GM12878 (cell line): ENCODE measurements around the gene SLF2.

ENCODE experiments used
- ATF3 ChIP-seq: IDR thresholded peaks from 2 replicates; pipeline ENCODE4 v1.6.1; 2011; ENCODE audit warnings: low read depth, mild to moderate bottlenecking, low read length, moderate library complexity, borderline replicate concordance; ENCODE audit errors: extremely low read depth
- BACH1 ChIP-seq: fragments of 450-650 bp; IDR thresholded peaks from 2 replicates; pipeline ENCODE4 v1.6.1; 2017; ENCODE audit warnings: mild to moderate bottlenecking, borderline replicate concordance
- BRCA1 ChIP-seq: IDR thresholded peaks from 2 replicates; pipeline ENCODE4 v1.6.1; 2011; ENCODE audit warnings: low read depth, low read length, improper control_type of control experiment
- CHD1 ChIP-seq: IDR thresholded peaks from 2 replicates; pipeline ENCODE4 v1.6.1; 2012; ENCODE audit warnings: low read depth, low read length, improper control_type of control experiment
- CTCF ChIP-seq, 3 experiments: IDR thresholded peaks in 2 of 3; conservative IDR thresholded peaks in 1 of 3; 2 replicates each; pipeline ENCODE4 v1.5.1; 2011; ENCODE audit warnings: low read depth in 3 of 3, low read length in 3 of 3, mild to moderate bottlenecking in 3 of 3, control low read depth in 2 of 3, moderate library complexity in 2 of 3, inconsistent platforms in 1 of 3, mixed read lengths in 1 of 3; ENCODE audit not compliant: control insufficient read depth in 2 of 3, insufficient read depth in 1 of 3; ENCODE audit errors: extremely low read depth in 1 of 3
- CUX1 ChIP-seq: IDR thresholded peaks from 2 replicates; pipeline ENCODE4 v1.6.1; 2012; ENCODE audit warnings: improper control_type of control experiment, low read depth, low read length; ENCODE audit not compliant: insufficient replicate concordance
- EZH2 ChIP-seq: IDR thresholded peaks from 2 replicates; pipeline ENCODE4 v1.6.1; 2012; ENCODE audit warnings: low read depth, mild to moderate bottlenecking, control low read depth, inconsistent platforms, low read length, borderline replicate concordance; ENCODE audit not compliant: control insufficient read depth
- MAX ChIP-seq: IDR thresholded peaks from 2 replicates; pipeline ENCODE4 v1.6.1; 2012; ENCODE audit warnings: low read depth, low read length, improper control_type of control experiment
- POLR2A ChIP-seq: IDR thresholded peaks from 2 replicates; pipeline ENCODE4 v1.6.1; 2011; ENCODE audit warnings: low read depth, mild to moderate bottlenecking, low read length
- POU2F2 ChIP-seq: IDR thresholded peaks from 3 replicates; pipeline ENCODE4 v1.6.1; 2011; ENCODE audit warnings: low read depth, mild to moderate bottlenecking, low read length, borderline replicate concordance
- TCF7 ChIP-seq: IDR thresholded peaks from 2 replicates; pipeline ENCODE4 v1.6.1; 2014; ENCODE audit warnings: antibody characterized with exemption, borderline replicate concordance
- ZNF274 ChIP-seq: IDR thresholded peaks from one replicate; pipeline ENCODE4 v1.8.0; 2011; ENCODE audit not compliant: insufficient read length, insufficient read depth
- TF ChIP-seq, protein P1 (sequence below): fragments of 450-650 bp; IDR thresholded peaks from 2 replicates; pipeline ENCODE4 v1.6.1; 2017; ENCODE audit warnings: mild to moderate bottlenecking, moderate library complexity
- TF ChIP-seq, protein P2 (sequence below): IDR thresholded peaks from 2 replicates; pipeline ENCODE4 v1.6.1; 2011; ENCODE audit warnings: borderline replicate concordance, low read depth, mild to moderate bottlenecking, moderate library complexity, mixed read lengths, low read length; ENCODE audit not compliant: insufficient read depth; ENCODE audit errors: extremely low read length

DNA sequence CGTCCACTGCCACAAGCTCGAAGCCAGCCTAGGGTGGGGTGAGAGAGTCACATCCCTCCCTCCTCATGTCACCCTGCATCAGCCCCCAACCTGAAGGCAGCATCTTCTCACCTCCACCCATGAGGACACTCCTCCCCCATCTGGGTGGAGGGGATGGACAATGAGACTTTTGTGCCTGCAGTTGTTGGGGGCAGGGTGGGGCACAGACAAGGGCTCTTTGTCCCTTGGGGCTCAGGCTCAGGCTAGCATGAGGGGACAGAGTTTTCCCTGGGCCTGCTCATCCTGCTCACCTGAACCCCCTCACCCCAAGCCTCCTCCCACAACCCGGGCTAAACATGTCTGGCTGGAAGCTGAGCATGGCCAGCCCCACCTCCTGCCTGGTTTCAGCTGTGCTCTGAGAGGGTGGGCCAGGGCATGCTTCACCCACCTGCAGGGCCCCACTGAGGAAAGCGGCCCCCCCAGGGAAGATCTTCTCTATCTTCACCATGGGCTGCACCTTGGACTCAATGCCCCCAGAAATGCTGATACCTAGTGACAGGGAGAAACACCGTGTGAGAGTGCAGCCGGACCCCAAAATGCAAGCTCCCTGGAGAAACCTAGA, 96.2 kb downstream of the SLF2 start:
- no peak for TF ChIP-seq CTCF (IDR thresholded peaks at IDR 0.05 in 2 of 3, conservative IDR thresholded peaks at IDR 0.05 in 1 of 3; ENCODE audit: control insufficient read depth in 2 of 3, extremely low read depth in 1 of 3, insufficient read depth in 1 of 3, low read depth in 3 of 3, low read length in 3 of 3)
- TF ChIP-seq, protein P1, sequence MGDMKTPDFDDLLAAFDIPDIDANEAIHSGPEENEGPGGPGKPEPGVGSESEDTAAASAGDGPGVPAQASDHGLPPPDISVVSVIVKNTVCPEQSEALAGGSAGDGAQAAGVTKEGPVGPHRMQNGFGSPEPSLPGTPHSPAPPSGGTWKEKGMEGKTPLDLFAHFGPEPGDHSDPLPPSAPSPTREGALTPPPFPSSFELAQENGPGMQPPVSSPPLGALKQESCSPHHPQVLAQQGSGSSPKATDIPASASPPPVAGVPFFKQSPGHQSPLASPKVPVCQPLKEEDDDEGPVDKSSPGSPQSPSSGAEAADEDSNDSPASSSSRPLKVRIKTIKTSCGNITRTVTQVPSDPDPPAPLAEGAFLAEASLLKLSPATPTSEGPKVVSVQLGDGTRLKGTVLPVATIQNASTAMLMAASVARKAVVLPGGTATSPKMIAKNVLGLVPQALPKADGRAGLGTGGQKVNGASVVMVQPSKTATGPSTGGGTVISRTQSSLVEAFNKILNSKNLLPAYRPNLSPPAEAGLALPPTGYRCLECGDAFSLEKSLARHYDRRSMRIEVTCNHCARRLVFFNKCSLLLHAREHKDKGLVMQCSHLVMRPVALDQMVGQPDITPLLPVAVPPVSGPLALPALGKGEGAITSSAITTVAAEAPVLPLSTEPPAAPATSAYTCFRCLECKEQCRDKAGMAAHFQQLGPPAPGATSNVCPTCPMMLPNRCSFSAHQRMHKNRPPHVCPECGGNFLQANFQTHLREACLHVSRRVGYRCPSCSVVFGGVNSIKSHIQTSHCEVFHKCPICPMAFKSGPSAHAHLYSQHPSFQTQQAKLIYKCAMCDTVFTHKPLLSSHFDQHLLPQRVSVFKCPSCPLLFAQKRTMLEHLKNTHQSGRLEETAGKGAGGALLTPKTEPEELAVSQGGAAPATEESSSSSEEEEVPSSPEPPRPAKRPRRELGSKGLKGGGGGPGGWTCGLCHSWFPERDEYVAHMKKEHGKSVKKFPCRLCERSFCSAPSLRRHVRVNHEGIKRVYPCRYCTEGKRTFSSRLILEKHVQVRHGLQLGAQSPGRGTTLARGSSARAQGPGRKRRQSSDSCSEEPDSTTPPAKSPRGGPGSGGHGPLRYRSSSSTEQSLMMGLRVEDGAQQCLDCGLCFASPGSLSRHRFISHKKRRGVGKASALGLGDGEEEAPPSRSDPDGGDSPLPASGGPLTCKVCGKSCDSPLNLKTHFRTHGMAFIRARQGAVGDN = no peak
- TF ChIP-seq, protein P2, sequence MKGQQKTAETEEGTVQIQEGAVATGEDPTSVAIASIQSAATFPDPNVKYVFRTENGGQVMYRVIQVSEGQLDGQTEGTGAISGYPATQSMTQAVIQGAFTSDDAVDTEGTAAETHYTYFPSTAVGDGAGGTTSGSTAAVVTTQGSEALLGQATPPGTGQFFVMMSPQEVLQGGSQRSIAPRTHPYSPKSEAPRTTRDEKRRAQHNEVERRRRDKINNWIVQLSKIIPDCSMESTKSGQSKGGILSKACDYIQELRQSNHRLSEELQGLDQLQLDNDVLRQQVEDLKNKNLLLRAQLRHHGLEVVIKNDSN = no peak
- no peak for TF ChIP-seq BRCA1
- no peak for TF ChIP-seq CUX1
- TF ChIP-seq CHD1 = no peak
- TF ChIP-seq ZNF274 = no peak
- no peak for TF ChIP-seq POU2F2
- TF ChIP-seq EZH2 = no peak
- no peak for TF ChIP-seq POLR2A
- TF ChIP-seq MAX = no peak
- no peak for TF ChIP-seq ATF3
- no peak for TF ChIP-seq BACH1
- no peak for TF ChIP-seq TCF7
